Stomach (tissue), 9 donors: Measurements from ENCODE around the gene OAF. TPM values are rescaled to one million over a fixed set of nuclear protein-coding genes. Genes with fewer than 3 reads are reported as not detected.

ENCODE experiments used
- DNase-seq, 2 donors: peaks; one replicate each; pipeline versions ENCODE4 v3.0.0 to v3.0.0-alpha.2; 2013 to 2019
- H3K27ac ChIP-seq, 5 donors: fragments of 200-600 bp in 4 of 5; sonication (generic) in 4 of 5; one replicate each; pipeline ENCODE4 v1.5.1; 2013 to 2019; ENCODE audit warnings: mild to moderate bottlenecking in 1 of 5, moderate library complexity in 1 of 5
- H3K27me3 ChIP-seq, 3 donors: fragments of 200-600 bp; sonication (generic); one replicate each; pipeline ENCODE4 v1.5.1; 2017 to 2019; ENCODE audit warnings: mixed run types in 1 of 3
- H3K36me3 ChIP-seq, 4 donors: fragments of 200-600 bp; sonication (generic); 1 replicate in 3 of 4; 2 replicates in 1 of 4; pipeline ENCODE4 v1.5.1; 2016 to 2019
- H3K4me1 ChIP-seq, 4 donors: fragments of 200-600 bp; sonication (generic); one replicate each; pipeline ENCODE4 v1.5.1; 2016 to 2019
- H3K4me3 ChIP-seq, 4 donors: fragments of 200-600 bp; sonication (generic) in 3 of 4; one replicate each; pipeline ENCODE4 v1.5.1; 2016 to 2019; ENCODE audit warnings: mild to moderate bottlenecking in 1 of 4
- H3K9me3 ChIP-seq, 4 donors: fragments of 200-600 bp; sonication (generic); one replicate each; pipeline ENCODE4 v1.5.1; 2016 to 2019
- CTCF ChIP-seq, 7 experiments: fragments of 450-650 bp in 4 of 7; fragments of 200-600 bp in 3 of 7; sonication (generic) in 3 of 7; IDR thresholded peaks; one replicate each; pipeline ENCODE4 v1.5.1; 2016 to 2019; ENCODE audit warnings: antibody characterized with exemption in 7 of 7, control low read depth in 2 of 7, mild to moderate bottlenecking in 1 of 7
- EP300 ChIP-seq: sonication (generic); formaldehyde crosslinking; IDR thresholded peaks from one replicate; pipeline ENCODE4 v1.6.1; 2017; ENCODE audit warnings: antibody characterized with exemption
- POLR2A ChIP-seq, 4 donors: fragments of 450-650 bp; IDR thresholded peaks; one replicate each; pipeline ENCODE4 v1.6.1; 2016; ENCODE audit warnings: antibody characterized with exemption in 4 of 4, control low read depth in 2 of 4, mild to moderate bottlenecking in 1 of 4, moderate library complexity in 1 of 4
- POLR2AphosphoS5 ChIP-seq, 3 donors: sonication (generic); formaldehyde crosslinking; IDR thresholded peaks; one replicate each; pipeline ENCODE4 v1.6.1; 2016; ENCODE audit warnings: antibody characterized with exemption in 3 of 3
- WGBS, 5 donors: extraction: QIAGEN DNeasy Blood & Tissue Kit in 3 of 5; methylation state at CpG; one replicate each; pipeline versions ENCODE4 v1.1.5 to v1.1.7; 2013 to 2018; 5-methylcytosine and 5-hydroxymethylcytosine counted together
- intact Hi-C: fragments of 100-400 bp; cut with DNase I; formaldehyde crosslinking; loops from one replicate; pipeline ENCODE4 v1.15.1; 2023; ENCODE audit warnings: low total_unique reads
- polyA plus RNA-seq, 3 donors: library from polyadenylated mRNA; stranded (reverse); fragments of 200-250 nt; gene quantifications; one replicate each; pipeline ENCODE4 v1.2.3, GENCODE V29; 2013
- total RNA-seq, 5 donors: library from RNA; depleted of rRNA; stranded (reverse); fragments of >200 nt; gene quantifications; one replicate each; pipeline versions ENCODE4 v1.1.0 to v1.2.3, GENCODE V29; 2014 to 2016
- donor health status: healthy with polysubstance abuse.
- donor health status: Bipolar disorder and iron deficiency.
- donor health status: healthy.

Gene OAF
- total and polyA plus RNA-seq, 8 donors = 17.1 to 380 (median 30.4) TPM

- 90 to 96% (median 91%) methylated on average over 7 to 10 of the region's 10 CpGs for WGBS, 5 donors
- Histone ChIP-seq H3K9me3 (no peaks in the 10 kb centered on the region), H3K27ac (peak overlapping the region in 3 of 5 donors; percentile 31 to 89 (median 51)), H3K4me3 (no peak overlapping the region), H3K27me3 (no peaks in the 10 kb centered on the region), H3K36me3 (no peaks in the 10 kb centered on the region), H3K4me1 (peaks cover 23 to 50% (median 44%) of the 10 kb centered on the region in 4 donors)
- intact Hi-C loops = no loop called here
- peak in 1 of 2 donors; percentile 18 for DNase-seq
- TF ChIP-seq POLR2AphosphoS5 (IDR thresholded peaks at IDR 0.05) (no peak), POLR2A (IDR thresholded peaks at IDR 0.05) (no peak), CTCF (IDR thresholded peaks at IDR 0.05) (no peak), EP300 (no peak)
Observed at GRCh38 chr11:120181376-120181975, 29.4 kb upstream of the OAF start.

GRCh38 chr11:120182372-120182771 is 28.5 kb upstream of the OAF start:
- intact Hi-C loops = no loop called here
- no peak overlapping the region for H3K4me3 ChIP-seq
- no peaks in the 10 kb centered on the region for H3K9me3 ChIP-seq
- WGBS, 5 donors = 50 to 61% (median 53%) methylated on average over 7 of the region's 7 CpGs
- DNase-seq = peak in 1 of 2 donors; percentile 17
- no peaks in the 10 kb centered on the region for H3K27me3 ChIP-seq
- peaks cover 32 to 59% (median 53%) of the 10 kb centered on the region in 4 donors for H3K4me1 ChIP-seq
- TF ChIP-seq EP300 = no peak
- TF ChIP-seq CTCF (IDR thresholded peaks at IDR 0.05) = no peak
- TF ChIP-seq POLR2A (IDR thresholded peaks at IDR 0.05) = no peak
- TF ChIP-seq POLR2AphosphoS5 (IDR thresholded peaks at IDR 0.05) = no peak
- no peaks in the 10 kb centered on the region for H3K36me3 ChIP-seq
- H3K27ac ChIP-seq = peak overlapping the region in 4 of 5 donors; percentile 29 to 89 (median 78)

GRCh38 chr11:120182790-120183491 is 27.9 kb upstream of the OAF start:
- Histone ChIP-seq H3K4me1 (peaks cover 37 to 65% (median 59%) of the 10 kb centered on the region in 4 donors), H3K27ac (peak overlapping the region in 3 of 5 donors; percentile 74 to 89 (median 83)), H3K4me3 (no peak overlapping the region), H3K36me3 (no peaks in the 10 kb centered on the region), H3K27me3 (no peaks in the 10 kb centered on the region), H3K9me3 (no peaks in the 10 kb centered on the region)
- peak; percentile 49 to 66 for DNase-seq
- WGBS, 5 donors = 74 to 89% (median 78%) methylated on average over 5 of the region's 5 CpGs
- intact Hi-C loops = no loop called here
- TF ChIP-seq CTCF (IDR thresholded peaks at IDR 0.05) = peak in 4 of 7 experiments; percentile 7 to 29 (median 26)
- no peak for TF ChIP-seq EP300
- TF ChIP-seq POLR2A (IDR thresholded peaks at IDR 0.05) = no peak
- no peak for TF ChIP-seq POLR2AphosphoS5 (IDR thresholded peaks at IDR 0.05)

GRCh38 chr11:120183701-120184141 is 27.1 kb upstream of the OAF start:
- whole genome bisulfite sequencing, 5 donors = 67 to 76% (median 75%) methylated on average over 7 of the region's 7 CpGs
- intact Hi-C loops = no loop called here
- TF ChIP-seq CTCF (IDR thresholded peaks at IDR 0.05) = no peak
- no peak for TF ChIP-seq EP300
- TF ChIP-seq POLR2AphosphoS5 (IDR thresholded peaks at IDR 0.05) = no peak
- no peak for TF ChIP-seq POLR2A (IDR thresholded peaks at IDR 0.05)
- peak in 1 of 2 donors; percentile 24 for DNase-seq
- Histone ChIP-seq H3K9me3 (no peaks in the 10 kb centered on the region), H3K4me3 (no peak overlapping the region), H3K27ac (peak overlapping the region; percentile 18 to 89 (median 74)), H3K4me1 (peaks cover 37 to 71% (median 66%) of the 10 kb centered on the region in 4 donors), H3K36me3 (no peaks in the 10 kb centered on the region), H3K27me3 (no peaks in the 10 kb centered on the region)
